Endodermal cell (in vitro differentiated cells): Measurements from ENCODE around the gene POLR3F. TPM values are rescaled to one million over a fixed set of nuclear protein-coding genes. Genes with fewer than 3 reads are reported as not detected.

Source experiments
- DNase-seq: peaks from one replicate; pipeline ENCODE4 v3.0.0-alpha.2; 2017
- H3K27ac ChIP-seq: 2 replicates; pipeline ENCODE4 v1.5.1; 2013; ENCODE audit warnings: mild to moderate bottlenecking, low read depth, low read length, moderate library complexity
- H3K27me3 ChIP-seq: 2 replicates; pipeline ENCODE4 v1.6.1; 2013; ENCODE audit warnings: mild to moderate bottlenecking, low read length, moderate library complexity; ENCODE audit not compliant: insufficient read depth, control insufficient read depth, poor library complexity, severe bottlenecking
- H3K36me3 ChIP-seq: 2 replicates; pipeline ENCODE4 v1.7.0; 2013; ENCODE audit warnings: mild to moderate bottlenecking, low read length, moderate library complexity; ENCODE audit not compliant: control insufficient read depth, insufficient read depth
- H3K4me1 ChIP-seq: one replicate; pipeline ENCODE4 v1.7.0; 2013; ENCODE audit warnings: low read length; ENCODE audit not compliant: control insufficient read depth, insufficient read depth
- H3K4me3 ChIP-seq: 2 replicates; pipeline ENCODE4 v1.5.1; 2013; ENCODE audit warnings: mild to moderate bottlenecking, low read length, moderate library complexity
- H3K9ac ChIP-seq: 2 replicates; pipeline ENCODE4 v1.6.1; 2013; ENCODE audit warnings: mild to moderate bottlenecking, low read length, moderate library complexity; ENCODE audit not compliant: poor library complexity, severe bottlenecking; ENCODE audit errors: extremely low read depth
- H3K9me3 ChIP-seq: 2 replicates; pipeline ENCODE4 v1.6.1; 2013; ENCODE audit warnings: mild to moderate bottlenecking, low read length, moderate library complexity; ENCODE audit not compliant: control insufficient read depth
- H3K27ac Mint-ChIP-seq: 2 replicates; pipeline ENCODE4 v1.8.0; 2020; ENCODE audit warnings: mixed read lengths
- H3K27me3 Mint-ChIP-seq: 2 replicates; pipeline ENCODE4 v1.8.0; 2021; ENCODE audit warnings: mild to moderate bottlenecking, mixed read lengths; ENCODE audit not compliant: insufficient read depth
- H3K36me3 Mint-ChIP-seq: 2 replicates; pipeline ENCODE4 v1.8.0; 2020; ENCODE audit warnings: low read depth, mixed read lengths
- H3K4me1 Mint-ChIP-seq: 2 replicates; pipeline ENCODE4 v1.8.0; 2020; ENCODE audit warnings: mixed read lengths
- H3K4me3 Mint-ChIP-seq: 2 replicates; pipeline ENCODE4 v1.8.0; 2020; ENCODE audit warnings: mild to moderate bottlenecking, moderate library complexity, mixed read lengths
- H3K9me3 Mint-ChIP-seq: 2 replicates; pipeline ENCODE4 v1.8.0; 2020; ENCODE audit warnings: mild to moderate bottlenecking, mixed read lengths
- CTCF ChIP-seq: fragments of 200-600 bp; sonication (generic); conservative IDR thresholded peaks from 2 replicates; pipeline ENCODE4 v1.5.0; 2021; ENCODE audit warnings: antibody characterized with exemption, mild to moderate bottlenecking
- WGBS, 2 experiments: methylation state at CpG; one replicate each; pipeline versions ENCODE4 v1.1.5 to v1.1.7; 2013; ENCODE audit warnings: missing lambda C conversion rate in 2 of 2, mixed read lengths in 1 of 2; ENCODE audit not compliant: insufficient coverage in 1 of 2, insufficient read length in 1 of 2; 5-methylcytosine and 5-hydroxymethylcytosine counted together
- total RNA-seq, 2 donors: library from RNA; stranded (reverse); fragmentation: NEBNext Ultra II Directional in 1 of 2; extraction: Animal tissue kit (Norgen Biotek cat#: 25700) in 1 of 2; gene quantifications; 2 replicates in 1 of 2; 3 replicates in 1 of 2; pipeline ENCODE4 v1.2.1, GENCODE V29; 2021

The POLR3F gene
- total RNA-seq, 2 donors from 2014 or later, result 14.1 to 17.0 TPM

- no peak for TF ChIP-seq CTCF
- Mint-ChIP-seq H3K27me3 (no peaks in the 10 kb centered on the region), H3K4me1 (no peaks in the 10 kb centered on the region), H3K27ac (no peak overlapping the region), H3K4me3 (no peak overlapping the region), H3K9me3 (no peaks in the 10 kb centered on the region), H3K36me3 (peaks cover 87% of the 10 kb centered on the region)
- Histone ChIP-seq H3K9me3 (no peaks in the 10 kb centered on the region), H3K27me3 (no peaks in the 10 kb centered on the region), H3K9ac (no peak overlapping the region), H3K4me1 (no peaks in the 10 kb centered on the region), H3K36me3 (peaks cover 98% of the 10 kb centered on the region), H3K27ac (no peak overlapping the region), H3K4me3 (no peak overlapping the region)
- no peak for DNase-seq
Observed at GRCh38 chr20:18529041-18529440, 61.9 kb downstream of the POLR3F start.

- peaks cover 94% of the 10 kb centered on the region for H3K36me3 Mint-ChIP-seq
- WGBS, 2 experiments, result 83 to 95% methylated on average over 2 to 6 of the region's 6 CpGs
- no peaks in the 10 kb centered on the region for H3K9me3 ChIP-seq
- no peak overlapping the region for H3K9ac ChIP-seq
- no peaks in the 10 kb centered on the region for H3K27me3 Mint-ChIP-seq
- no peaks in the 10 kb centered on the region for H3K4me1 ChIP-seq
- no peak overlapping the region for H3K27ac Mint-ChIP-seq
- no peak overlapping the region for H3K4me3 Mint-ChIP-seq
- no peak for TF ChIP-seq CTCF
- H3K4me3 ChIP-seq, result no peak overlapping the region
- no peaks in the 10 kb centered on the region for H3K9me3 Mint-ChIP-seq
- DNase-seq, result no peak
- no peak overlapping the region for H3K27ac ChIP-seq
- H3K27me3 ChIP-seq, result no peaks in the 10 kb centered on the region
- peaks cover 89% of the 10 kb centered on the region for H3K36me3 ChIP-seq
- H3K4me1 Mint-ChIP-seq, result no peaks in the 10 kb centered on the region
Observed at GRCh38 chr20:18532626-18533025, 65.4 kb downstream of the POLR3F start.

GRCh38 chr20:18533491-18533890 is 66.3 kb downstream of the POLR3F start:
- TF ChIP-seq CTCF, result no peak
- H3K4me1 ChIP-seq, result no peaks in the 10 kb centered on the region
- H3K36me3 Mint-ChIP-seq, result peaks cover 90% of the 10 kb centered on the region
- H3K27me3 ChIP-seq, result no peaks in the 10 kb centered on the region
- no peaks in the 10 kb centered on the region for H3K9me3 Mint-ChIP-seq
- no peak overlapping the region for H3K27ac ChIP-seq
- no peaks in the 10 kb centered on the region for H3K4me1 Mint-ChIP-seq
- no peaks in the 10 kb centered on the region for H3K9me3 ChIP-seq
- H3K27ac Mint-ChIP-seq, result no peak overlapping the region
- H3K36me3 ChIP-seq, result peaks cover 82% of the 10 kb centered on the region
- WGBS, 2 experiments, result 95% methylated on average over 1 of the region's 1 CpG; no CpG with 5 or more reads in 1 of the 2 experiments
- no peak overlapping the region for H3K9ac ChIP-seq
- DNase-seq, result no peak
- no peaks in the 10 kb centered on the region for H3K27me3 Mint-ChIP-seq
- H3K4me3 Mint-ChIP-seq, result no peak overlapping the region
- H3K4me3 ChIP-seq, result no peak overlapping the region
